ENCODE measurements around the gene NANS.
"Not testable (repeated sequence)": the region's sequence is repeated elsewhere in the genome, so short reads cannot be mapped to it uniquely, and the experiment has no call there.

The NANS gene

GRCh38 chr9:98124637-98125426, 68.3 kb downstream of the NANS start:
- H3K4me1 Mint-ChIP-seq, result no peaks in the 10 kb centered on the region
- no peaks in the 10 kb centered on the region for H3K36me3 Mint-ChIP-seq (ENCODE audit: low read depth)
- peaks cover 15% of the 10 kb centered on the region for H3K27me3 Mint-ChIP-seq (ENCODE audit: low read depth, poor library complexity)
- TF ChIP-seq CTCF (IDR thresholded peaks at IDR 0.05), result no peak
- DNase-seq, result no peak
- H3K4me3 Mint-ChIP-seq, result no peak overlapping the region
- H3K27ac Mint-ChIP-seq, result no peak overlapping the region
- H3K9me3 Mint-ChIP-seq, result no peaks in the 10 kb centered on the region

GRCh38 chr9:98127226-98127625, 70.7 kb downstream of the NANS start:
- H3K9me3 Mint-ChIP-seq, result no peaks in the 10 kb centered on the region
- H3K4me1 Mint-ChIP-seq, result no peaks in the 10 kb centered on the region
- no peak overlapping the region for H3K27ac Mint-ChIP-seq
- H3K27me3 Mint-ChIP-seq (ENCODE audit: low read depth, poor library complexity), result peaks cover 7% of the 10 kb centered on the region
- TF ChIP-seq CTCF (IDR thresholded peaks at IDR 0.05), result no peak
- no peak overlapping the region for H3K4me3 Mint-ChIP-seq
- no peaks in the 10 kb centered on the region for H3K36me3 Mint-ChIP-seq (ENCODE audit: low read depth)
- DNase-seq, result no peak

- Mint-ChIP-seq H3K4me1 (peaks cover 1% of the 10 kb centered on the region), H3K9me3 (no peaks in the 10 kb centered on the region), H3K4me3 (no peak overlapping the region), H3K27me3 (ENCODE audit: low read depth, poor library complexity) (peaks cover 10% of the 10 kb centered on the region), H3K36me3 (ENCODE audit: low read depth) (no peaks in the 10 kb centered on the region), H3K27ac (no peak overlapping the region)
- no peak for TF ChIP-seq CTCF (IDR thresholded peaks at IDR 0.05)
- no peak for DNase-seq
Observed at GRCh38 chr9:98128316-98128715, 71.8 kb downstream of the NANS start.

- TF ChIP-seq CTCF (IDR thresholded peaks at IDR 0.05), result no peak
- H3K36me3 Mint-ChIP-seq (ENCODE audit: low read depth), result no peaks in the 10 kb centered on the region
- no peaks in the 10 kb centered on the region for H3K9me3 Mint-ChIP-seq
- H3K27me3 Mint-ChIP-seq (ENCODE audit: low read depth, poor library complexity), result peaks cover 10% of the 10 kb centered on the region
- no peak for DNase-seq
- H3K27ac Mint-ChIP-seq, result peak overlapping the region; percentile 21
- H3K4me3 Mint-ChIP-seq, result no peak overlapping the region
- H3K4me1 Mint-ChIP-seq, result peaks cover 5% of the 10 kb centered on the region
Observed at GRCh38 chr9:98129451-98129881, 72.9 kb downstream of the NANS start.

GRCh38 chr9:98130060-98130459, 73.5 kb downstream of the NANS start:
- H3K36me3 Mint-ChIP-seq (ENCODE audit: low read depth); H3K4me3 Mint-ChIP-seq; H3K4me1 Mint-ChIP-seq; DNase-seq; H3K9me3 Mint-ChIP-seq; H3K27ac Mint-ChIP-seq: not testable (repeated sequence)
- H3K27me3 Mint-ChIP-seq (ENCODE audit: low read depth, poor library complexity), result peaks cover 10% of the 10 kb centered on the region

- Mint-ChIP-seq H3K4me1 (peaks cover 5% of the 10 kb centered on the region), H3K9me3 (no peaks in the 10 kb centered on the region), H3K36me3 (ENCODE audit: low read depth) (no peaks in the 10 kb centered on the region), H3K27me3 (ENCODE audit: low read depth, poor library complexity) (peaks cover 10% of the 10 kb centered on the region), H3K27ac (no peak overlapping the region), H3K4me3 (no peak overlapping the region)
- TF ChIP-seq CTCF (IDR thresholded peaks at IDR 0.05), result no peak
- DNase-seq, result no peak
Observed at GRCh38 chr9:98130576-98131228, 74.2 kb downstream of the NANS start.

Data from nephron progenitor cell (in vitro differentiated cells).